A172 (cell line): ENCODE data around the gene FGF5. TPM values are rescaled to one million over a fixed set of nuclear protein-coding genes. Genes with fewer than 3 reads are reported as not detected.
"Not testable (repeated sequence)": the region's sequence is repeated elsewhere in the genome, so short reads cannot be mapped to it uniquely, and the experiment has no call there.

Source experiments
- DNase-seq: peaks from one replicate; pipeline ENCODE4 v3.0.0-alpha.2; 2015; ENCODE audit warnings: low spot score
- total RNA-seq: library from RNA; depleted of rRNA; stranded (reverse); fragments of >200 nt; shearing (Covaris generic); gene quantifications from 2 replicates; pipeline ENCODE4 v1.2.3, GENCODE V29; 2014

Gene FGF5
- total RNA-seq, 1 experiment from 2014 or later = 1.5 TPM

- DNase-seq = no peak
Observed at GRCh38 chr4:80295336-80295735, 28.9 kb downstream of the FGF5 start.

GRCh38 chr4:80295826-80296225 lies 29.4 kb downstream of the FGF5 start:
- DNase-seq = no peak

- no peak for DNase-seq
Observed at GRCh38 chr4:80301884-80302283, 35.4 kb downstream of the FGF5 start.

GRCh38 chr4:80302616-80303223 lies 36.3 kb downstream of the FGF5 start:
- DNase-seq = no peak

- DNase-seq = peak; percentile 40
Observed at GRCh38 chr4:80305466-80305865, 39.0 kb downstream of the FGF5 start.

- peak; percentile 39 for DNase-seq
Observed at GRCh38 chr4:80306260-80306659, 39.8 kb downstream of the FGF5 start.

GRCh38 chr4:80307183-80307735 lies 40.8 kb downstream of the FGF5 start:
- peak; percentile 74 for DNase-seq

- DNase-seq = peak; percentile 72
Observed at GRCh38 chr4:80307774-80308465, 41.5 kb downstream of the FGF5 start.

GRCh38 chr4:80308466-80308822 lies 42.0 kb downstream of the FGF5 start:
- no peak for DNase-seq

GRCh38 chr4:80309294-80310004 lies 43.0 kb downstream of the FGF5 start:
- DNase-seq = peak; percentile 77

- no peak for DNase-seq
Observed at GRCh38 chr4:80311130-80311529, 44.7 kb downstream of the FGF5 start.

- no peak for DNase-seq
Observed at GRCh38 chr4:80312124-80312523, 45.7 kb downstream of the FGF5 start.

- DNase-seq = no peak
Observed at GRCh38 chr4:80313627-80314026, 47.2 kb downstream of the FGF5 start.

GRCh38 chr4:80315848-80316247 lies 49.4 kb downstream of the FGF5 start:
- DNase-seq = not testable (repeated sequence)

GRCh38 chr4:80321341-80321740 lies 54.9 kb downstream of the FGF5 start:
- no peak for DNase-seq

GRCh38 chr4:80321776-80322175 lies 55.3 kb downstream of the FGF5 start:
- no peak for DNase-seq

- DNase-seq = peak; percentile 52
Observed at GRCh38 chr4:80322716-80323115, 56.3 kb downstream of the FGF5 start.

- DNase-seq = no peak
Observed at GRCh38 chr4:80324171-80324570, 57.7 kb downstream of the FGF5 start.

GRCh38 chr4:80331693-80332092 lies 65.2 kb downstream of the FGF5 start:
- no peak for DNase-seq

GRCh38 chr4:80333121-80333520 lies 66.7 kb downstream of the FGF5 start:
- DNase-seq = no peak

- no peak for DNase-seq
Observed at GRCh38 chr4:80334568-80334967, 68.1 kb downstream of the FGF5 start.

GRCh38 chr4:80335226-80335553 lies 68.7 kb downstream of the FGF5 start:
- DNase-seq = no peak
